OCI-LY3 (cell line): ENCODE data around the gene PATZ1.
"Not testable (repeated sequence)": the region's sequence is repeated elsewhere in the genome, so short reads cannot be mapped to it uniquely, and the experiment has no call there.

Source experiments
- CTCF ChIP-seq: fragments of 200-600, 300-600 bp; sonication (generic); IDR thresholded peaks from 2 replicates; pipeline ENCODE4 v1.5.1; 2014; ENCODE audit warnings: antibody characterized with exemption, low read length, low read depth
- EZH2phosphoT487 ChIP-seq: fragments of 200-600 bp; shearing (Covaris generic); IDR thresholded peaks from 2 replicates; pipeline ENCODE4 v1.6.1; 2018; ENCODE audit warnings: antibody characterized with exemption, mixed run types, low read depth

- not testable (repeated sequence) for TF ChIP-seq CTCF, EZH2phosphoT487
Observed at GRCh38 chr22:31348009-31348337, 1.8 kb upstream of the PATZ1 start.
